ENCODE data around the gene LIPC.

- TF ChIP-seq CTCF (IDR thresholded peaks at IDR 0.05) (no peak), EP300 (IDR thresholded peaks at IDR 0.05; ENCODE audit: low read depth) (no peak), POLR2A (IDR thresholded peaks at IDR 0.05) (no peak)
Observed at GRCh38 chr15:58460872-58461271, 29.1 kb downstream of the LIPC start.
